Activated B cell treated with CpG ODN at 0.5 μM for 24 hours (primary cell): Measurements from ENCODE around the gene DGLUCY. TPM values are rescaled to one million over a fixed set of nuclear protein-coding genes. Genes with fewer than 3 reads are reported as not detected.

Experiments used
- ATAC-seq: fragments of 200-7000 bp; cut with Tn5 transposase; one replicate; pipeline ENCODE4 v1.10.0; 2021; ENCODE audit warnings: low read depth, mild to moderate bottlenecking, moderate library complexity
- CTCF ChIA-PET: fragments of 350-600 bp; sonication (Branson Sonifier 250); formaldehyde crosslinking; loops from one replicate; lab custom pipeline; 2021; ENCODE audit warnings: antibody characterized with exemption; lab: Charles Lee
- POLR2A ChIA-PET: fragments of 350-600 bp; sonication (Branson Sonifier 250); formaldehyde crosslinking; loops from one replicate; lab custom pipeline; 2021; ENCODE audit warnings: antibody characterized with exemption; lab: Charles Lee
- DNase-seq: peaks from one replicate; pipeline ENCODE4 v3.0.0; 2022
- H3K27ac Mint-ChIP-seq: one replicate; pipeline ENCODE4 v1.8.0; 2020; ENCODE audit warnings: mixed read lengths
- H3K27me3 Mint-ChIP-seq: one replicate; pipeline ENCODE4 v1.8.0; 2021; ENCODE audit warnings: mixed read lengths
- H3K36me3 Mint-ChIP-seq: one replicate; pipeline ENCODE4 v1.8.0; 2021; ENCODE audit warnings: low read depth, mixed read lengths
- H3K4me1 Mint-ChIP-seq: one replicate; pipeline ENCODE4 v1.8.0; 2021; ENCODE audit warnings: mixed read lengths
- H3K4me3 Mint-ChIP-seq: one replicate; pipeline ENCODE4 v1.8.0; 2020; ENCODE audit warnings: mild to moderate bottlenecking, mixed read lengths
- H3K9me3 Mint-ChIP-seq: one replicate; pipeline ENCODE4 v1.8.0; 2020; ENCODE audit warnings: mixed read lengths
- intact Hi-C: fragments of 100-400 bp; cut with micrococcal nuclease; formaldehyde crosslinking; loops from one replicate; pipeline ENCODE4 v1.15.1; 2024
- total RNA-seq: library from RNA; stranded (reverse); gene quantifications from 2 replicates; pipeline ENCODE4 v1.2.3, GENCODE V29; 2022
- TF ChIP-seq, protein P1 (sequence below): fragments of 200-600 bp; IDR thresholded peaks from one replicate; pipeline ENCODE4 v1.8.0; 2022; ENCODE audit warnings: antibody characterized with exemption, mild to moderate bottlenecking

Gene DGLUCY
- total RNA-seq, 1 donor from 2014 or later = 92.7 TPM

DNA sequence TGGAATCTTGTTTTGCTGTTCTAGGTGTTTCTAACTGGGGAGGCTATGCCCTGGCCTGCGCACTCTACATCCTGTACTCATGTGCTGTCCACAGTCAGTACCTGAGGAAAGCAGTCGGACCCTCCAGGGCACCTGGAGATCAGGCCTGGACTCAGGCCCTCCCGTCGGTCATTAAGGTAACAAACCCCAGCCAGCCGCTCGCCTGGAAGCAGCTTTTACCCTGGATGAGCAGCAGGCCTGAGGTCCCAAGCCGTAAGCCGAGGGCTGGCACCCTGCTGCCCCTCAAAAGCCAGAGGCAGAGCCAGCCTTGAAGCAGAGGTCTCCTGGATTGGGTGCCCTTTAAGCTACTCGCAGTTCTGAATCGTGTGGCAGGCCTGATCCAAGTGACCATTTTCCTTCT lies 101.5 kb downstream of the DGLUCY start:
- ATAC-seq = no peak
- POLR2A ChIA-PET = no interaction called here

DNA sequence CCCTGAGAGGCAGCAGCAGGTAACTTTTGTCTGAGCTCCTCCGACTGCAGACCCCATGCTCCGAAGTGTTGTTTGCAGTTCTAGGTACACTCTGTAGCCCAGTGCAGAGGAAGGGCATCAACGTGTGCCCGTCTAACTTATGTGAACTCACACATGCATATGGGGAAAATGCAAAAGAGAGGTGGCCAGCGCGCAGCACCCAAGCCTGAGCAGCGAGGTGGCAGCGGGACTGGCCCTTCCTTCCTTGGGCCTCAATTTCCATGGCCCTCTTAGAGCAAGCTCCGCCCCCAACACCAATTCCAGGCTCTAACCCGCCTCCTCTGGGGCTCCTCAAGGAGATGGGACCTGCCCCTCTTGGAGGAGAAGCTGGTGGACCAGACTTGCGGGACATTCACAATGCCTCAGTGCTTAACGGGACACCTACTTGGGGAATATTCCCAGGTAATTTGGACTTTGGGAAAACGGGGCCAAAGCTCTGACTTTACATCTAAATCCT lies 102.9 kb downstream of the DGLUCY start:
- Mint-ChIP-seq H3K9me3 (no peaks in the 10 kb centered on the region), H3K36me3 (peaks cover 59% of the 10 kb centered on the region), H3K27ac (no peak overlapping the region), H3K4me1 (no peaks in the 10 kb centered on the region), H3K27me3 (no peaks in the 10 kb centered on the region), H3K4me3 (no peak overlapping the region)
- intact Hi-C loops = loop anchor here (5.0 kb wide), 1 partner anchor 36 kb away; no protein-coding TSS in a partner anchor
- POLR2A ChIA-PET = no interaction called here
- CTCF ChIA-PET = interaction anchor here (0.6 kb wide), 1 partner anchor 118 kb away, joined by 3 read pairs; no protein-coding TSS in a partner anchor
- no peak for DNase-seq
- ATAC-seq = no peak
- TF ChIP-seq, protein P1, sequence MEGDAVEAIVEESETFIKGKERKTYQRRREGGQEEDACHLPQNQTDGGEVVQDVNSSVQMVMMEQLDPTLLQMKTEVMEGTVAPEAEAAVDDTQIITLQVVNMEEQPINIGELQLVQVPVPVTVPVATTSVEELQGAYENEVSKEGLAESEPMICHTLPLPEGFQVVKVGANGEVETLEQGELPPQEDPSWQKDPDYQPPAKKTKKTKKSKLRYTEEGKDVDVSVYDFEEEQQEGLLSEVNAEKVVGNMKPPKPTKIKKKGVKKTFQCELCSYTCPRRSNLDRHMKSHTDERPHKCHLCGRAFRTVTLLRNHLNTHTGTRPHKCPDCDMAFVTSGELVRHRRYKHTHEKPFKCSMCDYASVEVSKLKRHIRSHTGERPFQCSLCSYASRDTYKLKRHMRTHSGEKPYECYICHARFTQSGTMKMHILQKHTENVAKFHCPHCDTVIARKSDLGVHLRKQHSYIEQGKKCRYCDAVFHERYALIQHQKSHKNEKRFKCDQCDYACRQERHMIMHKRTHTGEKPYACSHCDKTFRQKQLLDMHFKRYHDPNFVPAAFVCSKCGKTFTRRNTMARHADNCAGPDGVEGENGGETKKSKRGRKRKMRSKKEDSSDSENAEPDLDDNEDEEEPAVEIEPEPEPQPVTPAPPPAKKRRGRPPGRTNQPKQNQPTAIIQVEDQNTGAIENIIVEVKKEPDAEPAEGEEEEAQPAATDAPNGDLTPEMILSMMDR = no peak

More for the DNA sequence above, 101.5 kb downstream of the DGLUCY start:
- H3K4me3 Mint-ChIP-seq = no peak overlapping the region
- no peak for DNase-seq
- CTCF ChIA-PET = interaction anchor here (0.5 kb wide), 1 partner anchor 43 kb away, joined by 3 read pairs; no protein-coding TSS in a partner anchor
- no peaks in the 10 kb centered on the region for H3K27me3 Mint-ChIP-seq
- H3K27ac Mint-ChIP-seq = no peak overlapping the region
- TF ChIP-seq, protein P1 = no peak
- intact Hi-C loops = loop anchor here (5.0 kb wide), 1 partner anchor 37 kb away; no protein-coding TSS in a partner anchor
- no peaks in the 10 kb centered on the region for H3K9me3 Mint-ChIP-seq
- no peaks in the 10 kb centered on the region for H3K4me1 Mint-ChIP-seq
- H3K36me3 Mint-ChIP-seq = peaks cover 59% of the 10 kb centered on the region

- H3K9me3 Mint-ChIP-seq = no peaks in the 10 kb centered on the region
- CTCF ChIA-PET = no interaction called here
These were observed 104.1 kb downstream of the DGLUCY start for GRCh38 chr14:91218014-91218413.

GRCh38 chr14:91219517-91220389 lies 105.9 kb downstream of the DGLUCY start:
- Mint-ChIP-seq H3K27me3 (no peaks in the 10 kb centered on the region), H3K4me3 (no peak overlapping the region), H3K27ac (no peak overlapping the region), H3K9me3 (no peaks in the 10 kb centered on the region), H3K36me3 (peaks cover 70% of the 10 kb centered on the region), H3K4me1 (peaks cover 5% of the 10 kb centered on the region)
- TF ChIP-seq, protein P1 = no peak
- ATAC-seq (no peak), DNase-seq (no peak)
- POLR2A ChIA-PET = interaction anchor here (0.8 kb wide), 1 partner anchor 8 kb away, joined by 5 read pairs; no protein-coding TSS in a partner anchor
- intact Hi-C loops = loop anchor here (5.0 kb wide), 1 partner anchor 33 kb away; no protein-coding TSS in a partner anchor
- CTCF ChIA-PET = interaction anchor here (1.0 kb wide), 1 partner anchor 69 kb away, joined by 3 read pairs; no protein-coding TSS in a partner anchor

More at GRCh38 chr14:91218014-91218413, 104.1 kb downstream of the DGLUCY start:
- H3K27ac Mint-ChIP-seq = no peak overlapping the region
- ATAC-seq = no peak
- intact Hi-C loops = loop anchor here (5.0 kb wide), 1 partner anchor 34 kb away; no protein-coding TSS in a partner anchor
- H3K4me1 Mint-ChIP-seq = peaks cover 3% of the 10 kb centered on the region
- POLR2A ChIA-PET = no interaction called here
- TF ChIP-seq, protein P1 = no peak
- DNase-seq = no peak
- no peaks in the 10 kb centered on the region for H3K27me3 Mint-ChIP-seq
- peaks cover 62% of the 10 kb centered on the region for H3K36me3 Mint-ChIP-seq
- no peak overlapping the region for H3K4me3 Mint-ChIP-seq

DNA sequence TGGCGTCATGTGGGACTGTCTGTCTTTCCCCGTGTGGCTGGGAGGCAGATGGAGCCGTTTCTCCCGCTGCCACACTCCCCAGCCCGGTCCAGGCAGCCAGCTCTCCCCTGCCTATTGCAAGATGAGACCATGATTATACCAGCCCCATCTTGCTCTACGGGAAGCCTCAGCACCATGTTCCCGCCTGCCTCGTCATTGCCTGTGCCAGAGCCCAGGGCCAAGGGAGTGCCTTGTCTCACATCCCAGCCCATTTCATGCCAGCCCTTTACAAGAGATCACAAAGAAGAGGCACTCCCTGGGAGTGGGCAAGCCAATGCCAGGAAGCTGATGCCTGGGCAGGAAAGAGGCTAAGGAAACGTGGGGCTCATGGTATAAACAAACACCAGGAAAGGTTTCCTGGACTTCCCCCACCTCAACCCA lies 106.7 kb downstream of the DGLUCY start:
- TF ChIP-seq, protein P1 = no peak
- no peaks in the 10 kb centered on the region for H3K27me3 Mint-ChIP-seq
- DNase-seq (no peak), ATAC-seq (no peak)
- intact Hi-C loops = no loop called here
- ChIA-PET POLR2A (no interaction called here), CTCF (no interaction called here)
- H3K27ac Mint-ChIP-seq = no peak overlapping the region
- peaks cover 71% of the 10 kb centered on the region for H3K36me3 Mint-ChIP-seq
- no peaks in the 10 kb centered on the region for H3K9me3 Mint-ChIP-seq
- peaks cover 7% of the 10 kb centered on the region for H3K4me1 Mint-ChIP-seq
- no peak overlapping the region for H3K4me3 Mint-ChIP-seq
